ENCODE data around the gene HOXC5. TPM values are rescaled to one million over a fixed set of nuclear protein-coding genes. Genes with fewer than 3 reads are reported as not detected.

HOXC5 gene
- total RNA-seq, 1 experiment from 2014 or later = 1.1 TPM

- POLR2A ChIA-PET = interaction anchor here (1.8 kb wide), 1 partner anchor 16 kb away, joined by 23 read pairs; no protein-coding TSS in a partner anchor
These were observed 31.3 kb upstream of the HOXC5 start for GRCh38 chr12:54001283-54002187.

GRCh38 chr12:54002278-54002914 lies 30.5 kb upstream of the HOXC5 start:
- POLR2A ChIA-PET = no interaction called here
- no peak for TF ChIP-seq ZFX (IDR thresholded peaks at IDR 0.05)
- TF ChIP-seq TCF7L2 (IDR thresholded peaks at IDR 0.05; ENCODE audit: borderline replicate concordance, extremely low read depth, insufficient read depth, insufficient read length) = no peak
- no peak for TF ChIP-seq EZH2phosphoT487 (IDR thresholded peaks at IDR 0.05; ENCODE audit: borderline replicate concordance)
- TF ChIP-seq FOSL1 (IDR thresholded peaks at IDR 0.05; ENCODE audit: low read depth) = no peak
- no peak for TF ChIP-seq EGR1 (IDR thresholded peaks at IDR 0.05; ENCODE audit: low read depth)
- TF ChIP-seq ELF1 (IDR thresholded peaks at IDR 0.05; ENCODE audit: borderline replicate concordance, low read depth) = no peak
- TF ChIP-seq SP1 (IDR thresholded peaks at IDR 0.05; ENCODE audit: low read depth) = no peak
- TF ChIP-seq SIN3A (IDR thresholded peaks at IDR 0.05; ENCODE audit: low read depth) = no peak
- TF ChIP-seq, protein P1, sequence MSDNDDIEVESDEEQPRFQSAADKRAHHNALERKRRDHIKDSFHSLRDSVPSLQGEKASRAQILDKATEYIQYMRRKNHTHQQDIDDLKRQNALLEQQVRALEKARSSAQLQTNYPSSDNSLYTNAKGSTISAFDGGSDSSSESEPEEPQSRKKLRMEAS (IDR thresholded peaks at IDR 0.05) = no peak
- no peak for TF ChIP-seq POLR2A (IDR thresholded peaks at IDR 0.05; ENCODE audit: borderline replicate concordance, extremely low read depth, insufficient read depth, insufficient read length)
- no peak for TF ChIP-seq JUND (IDR thresholded peaks at IDR 0.05)
- no peak for TF ChIP-seq CBX3 (IDR thresholded peaks at IDR 0.05; ENCODE audit: low read depth)
- TF ChIP-seq RAD21 (IDR thresholded peaks at IDR 0.05; ENCODE audit: low read depth) = no peak
- TF ChIP-seq CEBPB (IDR thresholded peaks at IDR 0.05; ENCODE audit: low read depth) = no peak
- no peak for TF ChIP-seq ZBTB33 (IDR thresholded peaks at IDR 0.05; ENCODE audit: extremely low read depth, insufficient replicate concordance, low read length)
- DNase-seq (ENCODE audit: low read depth, low spot score) (no peak), ATAC-seq (no peak)
- intact Hi-C loops (cut with micrococcal nuclease) = no loop called here
- BruUV-seq (replicated peaks) = no TSS peak
- Histone ChIP-seq H3K9me3 (ENCODE audit: control insufficient read depth in 1 of 2, insufficient read depth in 1 of 2, low read depth in 1 of 2, low read length in 2 of 2) (no peaks in the 10 kb centered on the region), H3K4me2 (ENCODE audit: low read length) (no peak overlapping the region), H2AFZ (ENCODE audit: low read depth, low read length, poor library complexity, severe bottlenecking) (no peak overlapping the region), H3K4me1 (ENCODE audit: control insufficient read depth in 1 of 2, insufficient read depth in 2 of 2, low read length in 2 of 2) (peaks cover 13 to 32% of the 10 kb centered on the region in 2 experiments), H3K9ac (ENCODE audit: low read length) (no peak overlapping the region), H3K27me3 (ENCODE audit: insufficient read depth, low read length) (no peaks in the 10 kb centered on the region), H3K9me2 (ENCODE audit: insufficient read depth) (no peaks in the 10 kb centered on the region), H3K79me2 (ENCODE audit: insufficient read depth, low read length) (peaks cover 31% of the 10 kb centered on the region), H4K20me1 (ENCODE audit: insufficient read depth) (no peaks in the 10 kb centered on the region), H3K36me3 (ENCODE audit: control insufficient read depth in 1 of 2, insufficient read depth in 2 of 2, low read length in 2 of 2) (peaks cover 0 to 6% of the 10 kb centered on the region in 2 experiments; a peak in 1 of 4 replicates), H3K4me3 (replicated peaks in 1 of 2; ENCODE audit: low read depth in 1 of 2, low read length in 2 of 2) (no peak overlapping the region), H3K27ac (ENCODE audit: low read depth, low read length) (no peak overlapping the region)
- CTCF ChIA-PET = interaction anchor here (1.0 to 2.2 kb wide), 4 partner anchors 17 to 199 kb away, joined by 3 to 8 read pairs (median 6); partner anchors contain the start of gene HOXC10
- RAD21 ChIA-PET (ENCODE audit: low non-redundant PET in 1 of 2, low total read pairs in 2 of 2, uncharacterized antibody in 2 of 2, unreplicated experiment in 2 of 2) = no interaction called here

More at GRCh38 chr12:54001283-54002187, 31.3 kb upstream of the HOXC5 start:
- H3K4me2 ChIP-seq (ENCODE audit: low read length) = peak overlapping the region; percentile 88
- BruUV-seq (replicated peaks) = no TSS peak
- no peaks in the 10 kb centered on the region for H3K27me3 ChIP-seq (ENCODE audit: insufficient read depth, low read length)
- TF ChIP-seq RAD21 (IDR thresholded peaks at IDR 0.05; ENCODE audit: low read depth) = no peak
- no peaks in the 10 kb centered on the region for H4K20me1 ChIP-seq (ENCODE audit: insufficient read depth)
- ChIA-PET CTCF (interaction anchor here (0.7 to 4.7 kb wide), 5 partner anchors 17 to 206 kb away, joined by 3 to 22 read pairs (median 5); partner anchors contain the start of gene HOXC10), RAD21 (ENCODE audit: low non-redundant PET in 1 of 2, low total read pairs in 2 of 2, uncharacterized antibody in 2 of 2, unreplicated experiment in 2 of 2) (no interaction called here)
- peaks cover 0 to 6% of the 10 kb centered on the region in 2 experiments; a peak in 1 of 4 replicates for H3K36me3 ChIP-seq (ENCODE audit: control insufficient read depth in 1 of 2, insufficient read depth in 2 of 2, low read length in 2 of 2)
- peak overlapping the region; percentile 94 for H3K9ac ChIP-seq (ENCODE audit: low read length)
- H3K79me2 ChIP-seq (ENCODE audit: insufficient read depth, low read length) = peaks cover 40% of the 10 kb centered on the region
- no peak overlapping the region; the same call in 1 of the 2 replicates for H3K27ac ChIP-seq (ENCODE audit: low read depth, low read length)
- DNase-seq (ENCODE audit: low read depth, low spot score) = no peak
- ATAC-seq = no peak
- intact Hi-C loops (cut with micrococcal nuclease) = no loop called here
- H3K9me3 ChIP-seq (ENCODE audit: control insufficient read depth in 1 of 2, insufficient read depth in 1 of 2, low read depth in 1 of 2, low read length in 2 of 2) = no peaks in the 10 kb centered on the region
- peak overlapping the region; percentile 82 to 84 for H3K4me3 ChIP-seq (replicated peaks in 1 of 2; ENCODE audit: low read depth in 1 of 2, low read length in 2 of 2)
- no peak overlapping the region for H2AFZ ChIP-seq (ENCODE audit: low read depth, low read length, poor library complexity, severe bottlenecking)
- no peaks in the 10 kb centered on the region for H3K9me2 ChIP-seq (ENCODE audit: insufficient read depth)
- peaks cover 17 to 37% of the 10 kb centered on the region in 2 experiments for H3K4me1 ChIP-seq (ENCODE audit: control insufficient read depth in 1 of 2, insufficient read depth in 2 of 2, low read length in 2 of 2)

All from HCT116 (cell line).